Endothelial cell of hepatic sinusoid (primary cell): ENCODE measurements around the gene HMCN2.
"Not testable (repeated sequence)": the region's sequence is repeated elsewhere in the genome, so short reads cannot be mapped to it uniquely, and the experiment has no call there.

Source experiments
- in situ Hi-C: cut with HindIII; loops from 2 replicates; pipeline ENCODE4 v1.10.0; 2017; ENCODE audit warnings: low sequenced_read_pairs

Gene HMCN2

GRCh38 chr9:130260816-130261765 is 4.5 kb upstream of the HMCN2 start:
- in situ Hi-C loops: loop anchor here (5.0 to 25.0 kb wide), 2 partner anchors 81 to 424 kb away; partner anchors contain the start of genes C9orf78 and USP20

- in situ Hi-C loops: loop anchor here (5.0 to 25.0 kb wide), 2 partner anchors 80 to 425 kb away; partner anchors contain the start of genes C9orf78 and USP20
These were observed 3.4 kb upstream of the HMCN2 start for GRCh38 chr9:130262061-130262745.

GRCh38 chr9:130262771-130263170 is 2.8 kb upstream of the HMCN2 start:
- in situ Hi-C loops: loop anchor here (5.0 to 25.0 kb wide), 2 partner anchors 80 to 425 kb away; partner anchors contain the start of genes C9orf78 and USP20

GRCh38 chr9:130263601-130264413 is 1.8 kb upstream of the HMCN2 start:
- in situ Hi-C loops: loop anchor here (5.0 to 25.0 kb wide), 2 partner anchors 78 to 427 kb away; partner anchors contain the start of genes C9orf78 and USP20

GRCh38 chr9:130264414-130265350 is 878 bp upstream of the HMCN2 start:
- in situ Hi-C loops: loop anchor here (5.0 to 25.0 kb wide), 2 partner anchors 78 to 427 kb away; partner anchors contain the start of genes C9orf78 and USP20

- in situ Hi-C loops: loop anchor here (25.0 kb wide), 1 partner anchor 429 kb away; the partner anchor contains the start of genes C9orf78 and USP20
These were observed 907 bp downstream of the HMCN2 start for GRCh38 chr9:130266236-130267098.

GRCh38 chr9:130267930-130268329 is 2.4 kb downstream of the HMCN2 start:
- in situ Hi-C loops: loop anchor here (25.0 kb wide), 1 partner anchor 431 kb away; the partner anchor contains the start of genes C9orf78 and USP20

- in situ Hi-C loops: loop anchor here (25.0 kb wide), 1 partner anchor 431 kb away; the partner anchor contains the start of genes C9orf78 and USP20
These were observed 3.1 kb downstream of the HMCN2 start for GRCh38 chr9:130268521-130269211.

- in situ Hi-C loops: loop anchor here (25.0 kb wide), 1 partner anchor 434 kb away; the partner anchor contains the start of genes C9orf78 and USP20
These were observed 5.9 kb downstream of the HMCN2 start for GRCh38 chr9:130271473-130271872.

GRCh38 chr9:130275156-130275555 is 9.6 kb downstream of the HMCN2 start:
- in situ Hi-C loops: no loop called here

GRCh38 chr9:130276121-130276520 is 10.6 kb downstream of the HMCN2 start:
- in situ Hi-C loops: no loop called here

GRCh38 chr9:130276955-130277354 is 11.4 kb downstream of the HMCN2 start:
- in situ Hi-C loops: no loop called here

- in situ Hi-C loops: not testable (repeated sequence)
These were observed 12.0 kb downstream of the HMCN2 start for GRCh38 chr9:130277525-130277924.

- in situ Hi-C loops: no loop called here
These were observed 18.1 kb downstream of the HMCN2 start for GRCh38 chr9:130283539-130284248.

- in situ Hi-C loops: no loop called here
These were observed 18.7 kb downstream of the HMCN2 start for GRCh38 chr9:130284249-130284625.

- in situ Hi-C loops: no loop called here
These were observed 19.1 kb downstream of the HMCN2 start for GRCh38 chr9:130284690-130285089.

- in situ Hi-C loops: no loop called here
These were observed 19.7 kb downstream of the HMCN2 start for GRCh38 chr9:130285271-130285670.
